ENCODE data around the gene PAH.

DNA sequence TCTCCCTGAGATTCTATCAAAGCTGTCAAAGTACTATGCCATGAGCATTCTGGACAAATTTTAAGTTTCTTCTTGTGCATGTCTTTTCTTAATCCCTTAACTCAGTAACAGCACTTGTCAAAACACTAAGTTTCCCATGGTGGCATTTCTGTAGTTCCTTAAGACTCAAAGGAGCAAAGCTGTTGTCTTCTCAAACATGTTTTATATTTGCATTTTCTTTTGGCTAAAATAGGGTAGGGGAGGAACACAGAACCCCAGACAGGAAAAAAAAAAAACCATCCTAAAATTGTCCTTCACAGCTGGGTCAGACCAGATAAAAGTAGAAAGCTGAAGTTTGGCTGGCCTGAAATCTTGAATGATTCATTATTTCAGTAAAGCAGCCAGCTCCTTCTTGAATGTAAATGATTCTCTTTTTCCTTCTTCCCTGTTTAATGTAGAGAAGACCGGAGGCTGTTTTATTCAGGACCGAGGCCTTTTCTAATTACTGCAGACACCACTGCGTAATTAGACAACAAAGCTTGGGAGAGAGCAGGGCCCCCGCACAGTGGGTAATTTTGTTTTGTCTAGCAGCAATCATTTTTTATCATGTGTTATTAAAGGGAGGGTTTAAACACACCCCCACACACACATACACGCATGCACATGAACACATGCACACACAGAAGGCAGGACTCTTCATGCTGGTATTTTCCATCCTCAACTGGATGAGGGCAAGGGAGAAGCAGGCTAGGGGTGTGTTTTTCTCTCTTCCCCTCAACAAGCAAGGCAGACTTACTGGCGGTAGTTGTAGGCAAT is 51.0 kb downstream of the PAH start:
- no peak for TF ChIP-seq POLR2A (IDR thresholded peaks at IDR 0.05)
- TF ChIP-seq, protein P1, sequence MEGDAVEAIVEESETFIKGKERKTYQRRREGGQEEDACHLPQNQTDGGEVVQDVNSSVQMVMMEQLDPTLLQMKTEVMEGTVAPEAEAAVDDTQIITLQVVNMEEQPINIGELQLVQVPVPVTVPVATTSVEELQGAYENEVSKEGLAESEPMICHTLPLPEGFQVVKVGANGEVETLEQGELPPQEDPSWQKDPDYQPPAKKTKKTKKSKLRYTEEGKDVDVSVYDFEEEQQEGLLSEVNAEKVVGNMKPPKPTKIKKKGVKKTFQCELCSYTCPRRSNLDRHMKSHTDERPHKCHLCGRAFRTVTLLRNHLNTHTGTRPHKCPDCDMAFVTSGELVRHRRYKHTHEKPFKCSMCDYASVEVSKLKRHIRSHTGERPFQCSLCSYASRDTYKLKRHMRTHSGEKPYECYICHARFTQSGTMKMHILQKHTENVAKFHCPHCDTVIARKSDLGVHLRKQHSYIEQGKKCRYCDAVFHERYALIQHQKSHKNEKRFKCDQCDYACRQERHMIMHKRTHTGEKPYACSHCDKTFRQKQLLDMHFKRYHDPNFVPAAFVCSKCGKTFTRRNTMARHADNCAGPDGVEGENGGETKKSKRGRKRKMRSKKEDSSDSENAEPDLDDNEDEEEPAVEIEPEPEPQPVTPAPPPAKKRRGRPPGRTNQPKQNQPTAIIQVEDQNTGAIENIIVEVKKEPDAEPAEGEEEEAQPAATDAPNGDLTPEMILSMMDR (IDR thresholded peaks at IDR 0.05), result no peak

Data from right lobe of liver (tissue), 4 donors.